Eye (tissue), 1 donor: ENCODE results near the gene MYORG.

Experiments
- DNase-seq: peaks from one replicate; pipeline ENCODE4 v3.0.0-alpha.2; 2015

MYORG gene

DNA sequence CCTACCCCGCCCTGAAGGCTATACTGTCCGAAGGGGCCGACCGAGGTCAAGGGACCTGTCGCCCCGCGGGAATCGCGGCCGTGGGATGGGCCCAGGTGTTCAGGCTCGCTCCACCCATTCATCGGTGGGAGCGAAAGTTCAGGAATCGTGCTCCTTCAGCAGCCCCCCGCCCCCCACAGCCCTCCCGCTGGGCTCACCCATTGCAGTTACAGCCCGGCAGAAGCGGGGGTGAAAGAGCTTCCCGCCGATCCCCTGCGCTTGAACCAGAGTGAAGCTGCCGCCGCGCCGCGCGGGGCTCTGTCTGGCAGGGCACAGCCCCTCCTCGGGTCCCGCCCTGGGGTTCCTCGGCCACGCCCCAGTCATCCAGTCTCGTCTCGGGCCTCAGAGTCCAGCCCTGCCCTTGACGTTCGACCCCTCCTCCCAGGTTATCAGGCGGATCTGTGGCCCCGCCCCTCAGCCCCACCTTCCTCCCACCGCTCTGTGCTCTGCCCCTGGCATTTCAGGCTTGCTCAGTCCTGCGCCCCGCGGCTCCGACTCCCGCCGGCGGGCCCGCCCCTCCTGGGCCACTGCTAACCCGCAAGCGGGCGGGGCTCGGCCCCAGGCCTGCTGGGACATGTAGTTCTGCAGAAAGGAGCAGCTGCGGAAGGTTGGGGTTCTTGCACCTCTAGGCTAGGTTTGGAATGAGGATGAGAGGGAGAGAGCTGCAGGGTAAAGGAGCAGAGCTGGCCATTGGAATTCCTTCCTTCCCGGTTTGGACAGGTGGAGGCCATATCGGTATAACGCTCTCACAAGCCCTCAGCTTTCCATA is at the start of gene MYORG:
TSS of gene MYORG (minus strand) at position 303 of the 808 bp plus-strand sequence. CDS start 3,955 bp downstream, outside the sequence.
- DNase-seq: peak; percentile 93

DNA sequence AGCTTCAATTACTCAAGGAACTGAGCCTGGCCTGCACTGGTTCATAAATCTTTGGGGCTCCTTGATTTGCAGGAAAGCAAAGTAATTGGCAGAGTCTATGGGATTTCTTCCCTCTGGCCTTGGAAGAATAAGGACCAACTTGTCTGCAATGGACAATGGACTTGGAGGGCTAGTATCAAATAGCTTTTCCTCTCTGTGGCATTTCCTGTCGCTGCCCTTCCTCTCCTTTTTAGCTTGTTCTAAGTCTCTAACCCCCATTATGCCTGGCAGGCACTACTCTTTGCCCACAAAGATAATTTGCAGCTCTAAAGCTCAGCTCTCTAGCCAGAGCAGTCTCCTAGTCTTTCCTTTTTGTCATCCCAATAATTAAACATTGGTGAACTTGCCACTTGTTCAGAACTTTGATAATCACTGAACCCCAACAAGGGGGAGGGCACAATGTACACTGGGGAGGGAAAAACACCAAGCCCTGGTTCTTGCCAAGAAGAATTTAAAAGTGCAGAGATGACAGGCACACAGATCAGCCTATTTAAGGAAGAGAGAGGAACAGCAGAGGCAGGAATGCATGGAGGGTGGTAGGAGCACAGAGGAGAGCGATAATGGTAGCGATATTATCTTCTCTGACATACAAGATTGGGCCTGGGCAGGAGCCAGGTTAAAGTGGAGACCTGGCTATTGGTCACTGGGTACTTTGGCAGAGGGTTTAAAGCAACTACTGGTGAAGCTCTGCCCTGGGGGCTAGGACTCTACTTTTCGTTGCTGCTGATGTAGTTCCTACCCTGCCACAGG is 43.2 kb upstream of the MYORG start:
- no peak for DNase-seq

- no peak for DNase-seq
Measured at GRCh38 chr9:34417734-34418133, 41.0 kb upstream of the MYORG start.

DNA sequence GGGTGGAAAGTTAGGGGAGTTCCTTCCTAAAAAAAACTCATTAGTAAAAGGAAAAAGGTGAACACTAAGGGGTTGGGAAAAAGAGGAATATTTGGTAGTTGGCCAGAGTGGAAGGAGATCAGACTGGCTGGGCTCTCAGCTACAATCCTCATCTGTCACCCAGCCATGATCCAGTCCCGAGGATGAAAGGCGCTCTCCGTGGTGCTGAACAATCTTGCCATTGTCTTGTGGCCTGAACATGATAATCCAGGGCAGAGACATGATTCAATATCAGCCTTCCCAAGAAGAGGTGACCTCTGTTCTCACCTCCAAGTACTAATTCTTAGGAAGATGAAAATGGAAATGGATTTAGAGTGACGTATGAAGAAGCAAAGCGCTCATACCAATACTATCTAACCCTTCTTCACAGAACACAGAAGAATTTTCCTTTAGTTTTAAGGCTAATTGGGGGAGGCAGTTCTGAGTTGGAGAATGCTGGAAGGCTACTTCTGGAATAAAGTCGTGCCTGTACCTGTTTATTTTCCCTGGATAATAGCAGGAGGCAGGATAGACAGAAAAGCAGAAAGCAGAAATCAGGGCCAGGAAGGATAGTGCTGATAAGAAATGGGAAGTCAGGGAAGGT is 36.6 kb upstream of the MYORG start:
- peak; percentile 92 for DNase-seq

- DNase-seq: no peak
Measured at GRCh38 chr9:34412336-34412735, 35.6 kb upstream of the MYORG start.

DNA sequence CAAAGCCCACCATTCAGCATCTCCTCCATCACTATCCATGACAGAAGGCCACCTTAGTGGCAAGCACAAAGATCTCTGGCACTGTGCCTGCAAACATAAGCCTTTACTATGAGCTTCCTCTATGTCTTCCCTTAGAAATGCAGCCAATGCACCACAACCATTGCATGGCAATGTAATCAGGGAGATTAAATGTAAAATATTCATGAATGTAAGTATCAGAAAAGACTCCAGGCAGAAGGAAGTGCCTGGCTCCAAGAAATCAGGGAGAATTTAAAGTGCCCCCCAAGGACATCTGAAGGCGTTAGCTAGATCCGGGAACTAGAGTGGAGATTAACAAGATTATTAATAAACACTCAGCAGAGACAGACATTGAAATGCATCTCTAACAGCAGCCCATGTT is 32.5 kb upstream of the MYORG start:
- DNase-seq: no peak

DNA sequence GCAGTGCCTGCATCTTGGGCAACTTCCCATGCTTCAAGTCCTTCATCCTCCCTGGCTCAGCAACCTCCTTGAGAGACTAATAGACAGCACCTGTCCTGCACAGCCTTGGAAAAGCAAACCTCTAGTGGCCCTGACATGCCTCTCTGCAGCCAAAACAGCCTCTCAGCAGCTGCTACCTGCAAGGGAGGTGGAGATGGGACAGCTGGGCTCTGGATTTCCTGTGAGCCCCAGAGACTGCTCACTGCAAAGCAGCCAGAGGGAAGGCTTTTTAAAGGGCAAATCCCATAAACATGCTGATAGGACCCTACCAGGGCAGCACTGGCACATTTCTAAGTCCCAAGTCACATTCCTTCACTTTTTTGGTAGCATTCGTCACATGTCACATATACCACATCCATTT is 31.5 kb upstream of the MYORG start:
- no peak for DNase-seq

DNA sequence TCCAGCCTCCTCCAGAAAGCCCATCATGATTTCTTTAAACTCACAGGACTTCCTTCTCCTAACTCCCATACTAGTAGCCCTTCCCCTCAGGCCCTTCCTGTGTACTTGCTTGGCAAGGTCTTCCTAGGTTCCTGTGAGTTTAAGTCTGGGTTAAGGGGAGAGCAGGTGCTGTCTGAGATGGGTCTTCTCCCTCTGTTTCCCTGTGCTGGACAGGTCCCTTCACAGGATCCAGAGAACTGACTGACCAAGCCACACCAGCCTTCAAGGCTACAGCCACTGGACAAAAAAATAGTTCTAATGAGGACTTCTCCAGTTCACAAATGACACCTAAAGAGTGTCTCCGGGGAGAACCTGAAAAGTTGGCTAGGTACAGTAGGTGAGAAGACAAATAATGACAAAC is 29.5 kb upstream of the MYORG start:
- no peak for DNase-seq

DNA sequence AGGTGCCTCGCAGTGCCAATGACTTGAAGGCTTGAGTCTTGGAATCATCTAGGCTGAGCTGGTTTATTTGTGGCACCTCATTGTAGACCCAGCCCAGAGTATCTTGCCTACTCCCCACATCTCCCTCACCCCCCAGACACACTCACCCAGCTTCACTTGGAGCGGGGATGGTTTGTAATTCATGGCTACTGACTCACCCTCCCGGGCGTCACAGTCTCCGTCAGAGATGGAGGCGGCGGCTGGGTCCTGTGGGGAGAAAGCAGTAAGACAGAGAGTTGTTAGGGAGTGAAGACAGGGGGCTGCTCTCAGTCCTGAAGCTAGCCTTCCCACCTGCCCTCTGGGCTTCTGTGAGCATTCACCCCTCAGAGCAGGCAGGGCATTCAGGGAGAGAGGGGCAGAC is 29.0 kb upstream of the MYORG start:
- no peak for DNase-seq

DNA sequence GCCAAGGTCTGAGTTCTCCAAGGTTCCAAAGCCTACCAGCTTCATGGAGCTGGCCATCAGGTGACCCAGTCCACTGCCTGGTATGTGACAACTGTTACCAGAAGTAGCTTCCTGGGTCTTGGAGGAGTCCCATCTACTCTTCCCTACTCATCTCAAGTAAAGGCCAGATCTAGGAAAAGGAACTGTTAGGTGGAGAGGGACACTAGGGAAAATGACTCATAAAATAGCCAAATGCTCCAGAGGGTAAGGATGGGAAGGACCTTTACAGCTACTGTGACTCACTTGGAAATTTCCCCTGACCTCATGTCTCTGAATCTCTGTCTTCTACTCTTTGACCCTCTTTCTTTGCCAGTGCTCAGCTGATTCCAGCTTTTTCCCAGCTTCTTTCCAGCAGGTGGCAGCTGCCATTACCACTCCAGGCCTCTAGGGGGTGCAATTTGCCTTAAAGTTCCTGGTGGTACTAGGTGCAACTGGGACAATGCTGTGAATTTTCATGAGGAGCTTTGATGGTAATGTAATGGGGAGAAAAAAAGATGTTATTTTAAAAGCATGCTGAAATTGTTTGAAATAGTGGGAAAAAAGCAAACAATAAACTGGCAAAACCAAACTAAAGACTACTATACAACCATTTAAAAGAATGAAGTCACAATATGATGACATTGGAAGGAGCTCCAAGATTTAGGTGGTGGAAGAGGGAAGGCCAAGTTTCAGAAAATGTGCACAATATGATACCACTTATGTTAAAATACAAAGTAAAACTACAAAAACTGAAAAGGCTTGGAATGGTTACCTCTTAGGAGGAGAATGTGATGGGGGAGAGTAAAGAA is 27.1 kb upstream of the MYORG start:
- peak; percentile 88 for DNase-seq

GRCh38 chr9:34400686-34401602 is 24.2 kb upstream of the MYORG start:
- no peak for DNase-seq

- peak; percentile 12 for DNase-seq
Measured at GRCh38 chr9:34400275-34400674, 23.6 kb upstream of the MYORG start.

DNA sequence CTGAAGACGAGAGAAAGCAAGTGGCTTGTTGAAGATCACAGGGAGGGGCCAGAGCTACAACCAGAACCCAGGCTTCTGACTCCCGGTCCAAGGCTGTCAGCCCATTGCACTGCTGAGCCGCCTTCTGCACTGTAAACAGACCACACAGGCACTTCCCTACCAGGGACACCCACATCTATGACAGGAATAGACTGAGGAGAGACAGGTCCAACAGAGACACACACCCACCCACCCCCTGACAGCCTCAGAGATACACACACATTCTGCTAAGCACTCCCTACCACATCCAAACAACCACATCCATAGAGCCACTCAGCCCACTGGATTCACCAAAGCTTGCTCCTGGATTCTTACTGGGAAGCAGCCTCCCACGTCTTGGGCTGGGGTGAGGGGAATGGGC is 23.0 kb upstream of the MYORG start:
- DNase-seq: no peak

- DNase-seq: no peak
Measured at GRCh38 chr9:34398875-34399274, 22.2 kb upstream of the MYORG start.

GRCh38 chr9:34396276-34397214 is 19.8 kb upstream of the MYORG start:
- DNase-seq: no peak

DNA sequence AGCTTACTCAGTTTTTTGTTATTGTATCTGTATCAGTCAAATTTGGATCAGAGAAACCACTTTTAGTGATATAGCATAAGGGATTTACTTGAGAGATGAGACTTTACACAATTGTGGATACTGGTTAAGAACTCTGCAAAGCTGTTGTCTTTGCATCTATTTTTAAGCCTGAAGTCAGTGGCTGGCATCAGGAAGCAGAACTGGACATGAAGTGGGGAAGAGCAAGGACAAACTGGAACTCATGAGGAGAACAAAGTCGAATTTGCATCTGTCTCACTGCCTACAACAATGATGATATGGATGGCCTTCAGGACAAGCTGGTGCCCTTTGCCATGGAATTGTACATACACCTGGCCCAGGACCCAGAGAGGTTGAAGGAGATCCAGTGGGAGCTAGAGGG is 15.8 kb upstream of the MYORG start:
- no peak for DNase-seq

DNA sequence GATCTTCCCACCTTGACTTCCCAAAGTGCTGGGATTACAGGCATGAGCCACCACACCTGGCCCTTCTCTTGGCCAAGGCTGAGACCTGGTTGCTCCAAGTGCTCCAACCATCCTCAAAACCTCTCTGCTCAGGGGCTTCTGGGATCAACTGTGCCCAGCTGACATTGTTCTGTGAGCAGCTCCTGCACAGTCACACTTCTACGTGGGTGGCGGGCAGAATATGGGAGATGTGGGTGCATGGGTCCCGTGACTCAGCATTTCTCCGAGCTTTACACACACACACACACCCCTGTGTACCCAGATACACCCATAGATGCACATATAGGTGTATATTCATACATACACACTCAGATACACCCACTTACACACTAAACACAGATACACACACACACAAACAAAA is 10.5 kb upstream of the MYORG start:
- DNase-seq: no peak

GRCh38 chr9:34386656-34387055 is 10.0 kb upstream of the MYORG start:
- DNase-seq: no peak

DNA sequence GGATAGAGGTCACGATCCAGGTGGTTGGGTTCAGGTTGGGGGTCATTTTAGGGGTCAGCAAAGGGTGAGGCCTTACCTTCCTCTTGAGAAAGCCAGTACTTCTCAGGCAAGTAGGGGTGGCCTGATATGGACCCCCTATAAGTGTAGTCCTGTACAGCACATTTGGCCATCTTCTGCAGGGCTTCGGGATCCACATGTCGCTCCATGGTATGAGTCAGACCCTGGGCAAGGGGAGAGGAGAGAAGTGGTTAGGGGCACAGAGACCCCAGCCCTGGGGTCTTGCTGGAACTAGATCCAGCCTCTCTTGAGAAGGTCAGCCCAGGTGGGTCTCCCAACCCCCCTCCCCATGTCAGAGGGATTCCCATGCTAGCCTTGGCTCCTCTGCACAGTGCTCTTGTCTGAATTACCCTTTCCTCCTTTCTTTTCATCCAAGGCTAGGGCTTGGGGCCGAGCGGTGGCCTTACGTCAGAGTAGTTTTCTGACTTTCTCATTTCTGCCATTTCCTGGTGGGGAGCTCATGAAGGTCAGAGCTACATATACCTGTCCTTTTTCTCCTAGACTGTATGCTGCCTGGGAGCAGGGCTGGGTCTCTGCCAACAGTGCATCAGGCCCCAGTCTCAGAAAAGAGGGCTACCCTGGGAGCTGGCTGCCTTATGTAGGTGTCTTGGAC is 9.0 kb upstream of the MYORG start:
- no peak for DNase-seq
